IMR-90 (cell line): ENCODE results near the gene PLA2G15. TPM values are rescaled to one million over a fixed set of nuclear protein-coding genes. Genes with fewer than 3 reads are reported as not detected.

ENCODE experiments used
- ATAC-seq: fragments of 200-7000 bp; cut with Tn5 transposase; 2 replicates; pipeline ENCODE4 v1.9.1; 2020; ENCODE audit warnings: low read depth, mild to moderate bottlenecking, moderate library complexity
- BruUV-seq: library from RNA; stranded (reverse); fragments of 400-500 nt; replicated peaks from 2 replicates; lab custom pipeline; 2021; lab: Mats Ljungman, UMichigan
- CTCF ChIA-PET: fragments of 300-600 bp; formaldehyde crosslinking; extraction: SDS; loops from one replicate; lab custom pipeline; 2021; ENCODE audit warnings: antibody characterized with exemption; lab: Yijun Ruan, JAX
- POLR2A ChIA-PET: fragments of 300-600 bp; sonication (Branson Sonifier 250); formaldehyde crosslinking; loops from one replicate; lab custom pipeline; 2022; ENCODE audit warnings: antibody characterized with exemption; ENCODE audit not compliant: unreplicated experiment; lab: Charles Lee
- DNase-seq: peaks from one replicate; pipeline ENCODE4 v3.0.0; 2013
- H2AFZ ChIP-seq: replicated peaks from 2 replicates; pipeline ENCODE3; 2013; ENCODE audit warnings: low read length, mild to moderate bottlenecking; ENCODE audit not compliant: poor library complexity
- H2AK5ac ChIP-seq: 2 replicates; pipeline ENCODE4 v1.6.1; 2013; ENCODE audit warnings: low read depth, low read length, inconsistent platforms
- H2AK9ac ChIP-seq: replicated peaks from 2 replicates; pipeline ENCODE3; 2013; ENCODE audit warnings: mild to moderate bottlenecking, low read depth, low read length, moderate library complexity; ENCODE audit not compliant: poor library complexity
- H2BK120ac ChIP-seq: 2 replicates; pipeline ENCODE4 v1.6.1; 2013; ENCODE audit warnings: low read depth, low read length, inconsistent platforms
- H2BK15ac ChIP-seq: 3 replicates; pipeline ENCODE4 v1.6.1; 2013; ENCODE audit warnings: low read depth, low read length, inconsistent platforms
- H2BK20ac ChIP-seq: 2 replicates; pipeline ENCODE4 v1.6.1; 2013; ENCODE audit warnings: low read depth, mild to moderate bottlenecking, inconsistent platforms, low read length, moderate library complexity
- H2BK5ac ChIP-seq: 2 replicates; pipeline ENCODE4 v1.6.1; 2013; ENCODE audit warnings: mild to moderate bottlenecking, low read depth, low read length, inconsistent platforms; ENCODE audit not compliant: poor library complexity, severe bottlenecking
- H3K14ac ChIP-seq: replicated peaks from 2 replicates; pipeline ENCODE4 v1.6.1; 2013; ENCODE audit warnings: low read depth, low read length, inconsistent platforms
- H3K18ac ChIP-seq: 2 replicates; pipeline ENCODE4 v1.6.1; 2013; ENCODE audit warnings: low read depth, low read length, control low read depth
- H3K23ac ChIP-seq: 2 replicates; pipeline ENCODE4 v1.6.1; 2013; ENCODE audit warnings: low read depth, low read length, inconsistent platforms
- H3K27ac ChIP-seq: 2 replicates; pipeline ENCODE4 v1.5.1; 2013; ENCODE audit warnings: mild to moderate bottlenecking, control low read depth, low read length; ENCODE audit not compliant: insufficient read depth
- H3K27me3 ChIP-seq: 2 replicates; pipeline ENCODE4 v1.6.1; 2013; ENCODE audit warnings: low read length; ENCODE audit not compliant: control insufficient read depth, insufficient read depth
- H3K36me3 ChIP-seq: 2 replicates; pipeline ENCODE4 v1.6.1; 2013; ENCODE audit warnings: low read length, mixed read lengths; ENCODE audit not compliant: control insufficient read depth, insufficient read depth
- H3K4ac ChIP-seq: 2 replicates; pipeline ENCODE4 v1.6.1; 2013; ENCODE audit warnings: low read depth, low read length, inconsistent platforms
- H3K4me1 ChIP-seq: 2 replicates; pipeline ENCODE4 v1.6.1; 2013; ENCODE audit warnings: low read length, mixed read lengths; ENCODE audit not compliant: control insufficient read depth, insufficient read depth
- H3K4me2 ChIP-seq: 2 replicates; pipeline ENCODE4 v1.6.1; 2013; ENCODE audit warnings: low read depth, mild to moderate bottlenecking, control low read depth, low read length, moderate library complexity
- H3K4me3 ChIP-seq: 2 replicates; pipeline ENCODE4 v1.5.1; 2013; ENCODE audit warnings: low read depth, mild to moderate bottlenecking, control low read depth, low read length, moderate library complexity; ENCODE audit not compliant: insufficient read depth
- H3K56ac ChIP-seq: 2 replicates; pipeline ENCODE4 v1.6.1; 2013; ENCODE audit warnings: low read length, inconsistent platforms; ENCODE audit not compliant: insufficient read depth; ENCODE audit errors: extremely low read depth
- H3K79me1 ChIP-seq, 2 experiments: 2 replicates each; pipeline ENCODE4 v1.6.1; 2013; ENCODE audit warnings: low read length in 2 of 2, inconsistent platforms in 1 of 2, low read depth in 1 of 2
- H3K9ac ChIP-seq: 2 replicates; pipeline ENCODE4 v1.6.1; 2013; ENCODE audit warnings: low read depth, low read length, control low read depth
- H3K9me1 ChIP-seq: 2 replicates; pipeline ENCODE4 v1.6.1; 2013; ENCODE audit warnings: low read length, inconsistent platforms; ENCODE audit not compliant: insufficient read depth
- H3K9me3 ChIP-seq: 2 replicates; pipeline ENCODE4 v1.6.1; 2013; ENCODE audit warnings: low read length; ENCODE audit not compliant: control insufficient read depth, insufficient read depth
- H4K20me1 ChIP-seq: 2 replicates; pipeline ENCODE4 v1.6.1; 2013; ENCODE audit warnings: low read length, inconsistent platforms; ENCODE audit not compliant: insufficient read depth
- H4K5ac ChIP-seq: 2 replicates; pipeline ENCODE4 v1.6.1; 2013; ENCODE audit warnings: mild to moderate bottlenecking, low read depth, low read length, control low read depth
- H4K8ac ChIP-seq, 2 experiments: 2 replicates each; pipeline ENCODE4 v1.6.1; 2013; ENCODE audit warnings: low read depth in 2 of 2, low read length in 2 of 2, control low read depth in 1 of 2, inconsistent platforms in 1 of 2
- H4K91ac ChIP-seq: 2 replicates; pipeline ENCODE4 v1.6.1; 2013; ENCODE audit warnings: low read depth, low read length, inconsistent platforms; ENCODE audit not compliant: insufficient read depth
- BHLHE40 ChIP-seq: fragments of 150-350 bp; IDR thresholded peaks from 2 replicates; pipeline ENCODE4 v1.6.1; 2016; ENCODE audit warnings: mild to moderate bottlenecking, low read depth, low read length
- CEBPB ChIP-seq: IDR thresholded peaks from 2 replicates; pipeline ENCODE4 v1.6.1; 2012; ENCODE audit warnings: low read depth, low read length, improper control_type of control experiment
- CHD1 ChIP-seq: IDR thresholded peaks from 2 replicates; pipeline ENCODE4 v1.6.1; 2012; ENCODE audit warnings: low read depth, low read length, improper control_type of control experiment
- ELK1 ChIP-seq: fragments of 150-350 bp; IDR thresholded peaks from 2 replicates; pipeline ENCODE4 v1.6.1; 2016; ENCODE audit warnings: low read depth, mild to moderate bottlenecking, low read length, moderate library complexity, borderline replicate concordance
- FOS ChIP-seq: fragments of 150-350 bp; IDR thresholded peaks from 2 replicates; pipeline ENCODE4 v1.6.1; 2016; ENCODE audit warnings: low read depth, low read length
- MAFK ChIP-seq: IDR thresholded peaks from 2 replicates; pipeline ENCODE4 v1.6.1; 2012; ENCODE audit warnings: low read depth, low read length, improper control_type of control experiment
- MAZ ChIP-seq: IDR thresholded peaks from 2 replicates; pipeline ENCODE4 v1.6.1; 2012; ENCODE audit warnings: low read depth, mild to moderate bottlenecking, low read length, improper control_type of control experiment, moderate library complexity, borderline replicate concordance
- MXI1 ChIP-seq: IDR thresholded peaks from 2 replicates; pipeline ENCODE4 v1.6.1; 2012; ENCODE audit warnings: low read depth, mild to moderate bottlenecking, low read length, moderate library complexity, borderline replicate concordance
- NFE2L2 ChIP-seq: fragments of 150-350 bp; IDR thresholded peaks from 2 replicates; pipeline ENCODE4 v1.6.1; 2016; ENCODE audit warnings: low read depth, mild to moderate bottlenecking, low read length
- POLR2A ChIP-seq: IDR thresholded peaks from 2 replicates; pipeline ENCODE4 v1.6.1; 2012; ENCODE audit warnings: mild to moderate bottlenecking, low read depth, low read length
- RAD21 ChIP-seq: IDR thresholded peaks from 2 replicates; pipeline ENCODE4 v1.6.1; 2012; ENCODE audit warnings: low read length, improper control_type of control experiment
- RCOR1 ChIP-seq: IDR thresholded peaks from 2 replicates; pipeline ENCODE4 v1.6.1; 2012; ENCODE audit warnings: mild to moderate bottlenecking, low read length, improper control_type of control experiment; ENCODE audit not compliant: insufficient replicate concordance
- RFX5 ChIP-seq: IDR thresholded peaks from 2 replicates; pipeline ENCODE4 v1.8.0; 2012; ENCODE audit warnings: low read depth, mild to moderate bottlenecking, low read length, moderate library complexity
- SMC3 ChIP-seq: fragments of 150-350 bp; IDR thresholded peaks from 2 replicates; pipeline ENCODE4 v1.6.1; 2016; ENCODE audit warnings: low read depth, mild to moderate bottlenecking, antibody characterized with exemption, low read length, moderate library complexity
- WGBS, 2 experiments: methylation state at CpG; one replicate each; pipeline versions ENCODE4 v1.1.5 to v1.1.7; 2013; ENCODE audit warnings: missing lambda C conversion rate in 2 of 2; ENCODE audit not compliant: insufficient read length in 1 of 2; ENCODE audit errors: extremely low coverage in 2 of 2; 5-methylcytosine and 5-hydroxymethylcytosine counted together
- dilution Hi-C: fragments of 300-500 bp; cut with HindIII; formaldehyde crosslinking; loops from one replicate; pipeline ENCODE4 v1.14.3; 2018; ENCODE audit warnings: low sequenced_read_pairs; ENCODE audit not compliant: unreplicated experiment
- in situ Hi-C: fragments of 300-500 bp; cut with MboI; formaldehyde crosslinking; loops from 3 replicates; pipeline ENCODE4 v1.14.3; 2019; ENCODE audit warnings: low sequenced_read_pairs, inconsistent platforms, mixed read lengths
- intact Hi-C: fragments of 100-400 bp; cut with micrococcal nuclease; formaldehyde crosslinking; loops from 2 replicates; pipeline ENCODE4 v1.10.0; 2022
- polyA plus RNA-seq, 3 experiments: library from polyadenylated mRNA; depleted of rRNA; stranded (reverse); fragments of >200 nt; gene quantifications; 2 replicates each; pipeline ENCODE4 v1.2.3, GENCODE V29; 2012; ENCODE audit warnings: low replicate concordance in 1 of 3
- total RNA-seq: library from RNA; depleted of rRNA; stranded (reverse); fragments of >200 nt; gene quantifications from 2 replicates; pipeline ENCODE4 v1.2.3, GENCODE V29; 2012
- TF ChIP-seq, protein P1 (sequence below): conservative IDR thresholded peaks from 2 replicates; pipeline ENCODE4 v1.5.1; 2012; ENCODE audit warnings: mild to moderate bottlenecking, low read depth, low read length, improper control_type of control experiment
- TF ChIP-seq, protein P2 (sequence below): fragments of 150-350 bp; IDR thresholded peaks from 2 replicates; pipeline ENCODE4 v1.6.1; 2017; ENCODE audit warnings: mild to moderate bottlenecking, antibody characterized with exemption, low read length, low read depth

Gene PLA2G15
- total and polyA plus RNA-seq, 2 of the 4 experiments (the other 2 are of a cell fraction), result 19.5 to 31.7 TPM

GRCh38 chr16:68214726-68215125 lies 30.4 kb upstream of the PLA2G15 start:
- TF ChIP-seq CHD1, result no peak
- no peak for TF ChIP-seq MXI1
- no peak for TF ChIP-seq SMC3
- TF ChIP-seq, protein P1, sequence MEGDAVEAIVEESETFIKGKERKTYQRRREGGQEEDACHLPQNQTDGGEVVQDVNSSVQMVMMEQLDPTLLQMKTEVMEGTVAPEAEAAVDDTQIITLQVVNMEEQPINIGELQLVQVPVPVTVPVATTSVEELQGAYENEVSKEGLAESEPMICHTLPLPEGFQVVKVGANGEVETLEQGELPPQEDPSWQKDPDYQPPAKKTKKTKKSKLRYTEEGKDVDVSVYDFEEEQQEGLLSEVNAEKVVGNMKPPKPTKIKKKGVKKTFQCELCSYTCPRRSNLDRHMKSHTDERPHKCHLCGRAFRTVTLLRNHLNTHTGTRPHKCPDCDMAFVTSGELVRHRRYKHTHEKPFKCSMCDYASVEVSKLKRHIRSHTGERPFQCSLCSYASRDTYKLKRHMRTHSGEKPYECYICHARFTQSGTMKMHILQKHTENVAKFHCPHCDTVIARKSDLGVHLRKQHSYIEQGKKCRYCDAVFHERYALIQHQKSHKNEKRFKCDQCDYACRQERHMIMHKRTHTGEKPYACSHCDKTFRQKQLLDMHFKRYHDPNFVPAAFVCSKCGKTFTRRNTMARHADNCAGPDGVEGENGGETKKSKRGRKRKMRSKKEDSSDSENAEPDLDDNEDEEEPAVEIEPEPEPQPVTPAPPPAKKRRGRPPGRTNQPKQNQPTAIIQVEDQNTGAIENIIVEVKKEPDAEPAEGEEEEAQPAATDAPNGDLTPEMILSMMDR, result no peak
- no peak for TF ChIP-seq RAD21
- no peak for TF ChIP-seq MAFK
- no peak for TF ChIP-seq POLR2A
- TF ChIP-seq BHLHE40, result no peak
- no peak for TF ChIP-seq NFE2L2
- TF ChIP-seq FOS, result no peak
- TF ChIP-seq RFX5, result no peak
- TF ChIP-seq RCOR1, result no peak
- TF ChIP-seq MAZ, result no peak
- no peak for TF ChIP-seq CEBPB
- no peak for TF ChIP-seq ELK1
- TF ChIP-seq, protein P2, sequence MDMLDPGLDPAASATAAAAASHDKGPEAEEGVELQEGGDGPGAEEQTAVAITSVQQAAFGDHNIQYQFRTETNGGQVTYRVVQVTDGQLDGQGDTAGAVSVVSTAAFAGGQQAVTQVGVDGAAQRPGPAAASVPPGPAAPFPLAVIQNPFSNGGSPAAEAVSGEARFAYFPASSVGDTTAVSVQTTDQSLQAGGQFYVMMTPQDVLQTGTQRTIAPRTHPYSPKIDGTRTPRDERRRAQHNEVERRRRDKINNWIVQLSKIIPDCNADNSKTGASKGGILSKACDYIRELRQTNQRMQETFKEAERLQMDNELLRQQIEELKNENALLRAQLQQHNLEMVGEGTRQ, result no peak
- no CpG with 5 or more reads among the region's 3 CpGs for WGBS, 2 experiments
- Histone ChIP-seq H3K56ac (peak overlapping the region; percentile 11; the same call in 1 of the 2 replicates), H4K8ac (no peak overlapping the region), H3K79me1 (peaks cover 4 to 5% of the 10 kb centered on the region in 2 experiments; a peak in 2 of 4 replicates), H3K36me3 (peaks cover 2% of the 10 kb centered on the region; the same call in 1 of the 2 replicates), H3K18ac (no peak overlapping the region), H2BK5ac (no peak overlapping the region), H3K27ac (no peak overlapping the region), H4K20me1 (no peaks in the 10 kb centered on the region), H3K4me1 (no peaks in the 10 kb centered on the region), H2AK9ac (no peak overlapping the region), H2BK20ac (no peak overlapping the region), H2BK15ac (no peak overlapping the region), H2BK120ac (no peak overlapping the region), H3K23ac (no peak overlapping the region), H3K9ac (no peak overlapping the region), H3K14ac (no peak overlapping the region), H3K4ac (no peak overlapping the region), H3K4me2 (no peak overlapping the region), H3K27me3 (no peaks in the 10 kb centered on the region), H2AFZ (no peak overlapping the region), H4K5ac (no peak overlapping the region), H3K9me3 (no peaks in the 10 kb centered on the region), H3K9me1 (peaks cover 5% of the 10 kb centered on the region), H3K4me3 (no peak overlapping the region), H2AK5ac (no peak overlapping the region), H4K91ac (no peak overlapping the region)
- ChIA-PET POLR2A (no interaction called here), CTCF (no interaction called here)
- DNase-seq (no peak), ATAC-seq (no peak)
- intact Hi-C loops, result no loop called here
- in situ Hi-C loops, result no loop called here
- dilution Hi-C loops, result no loop called here
- BruUV-seq, result no TSS peak
